HCT116 (cell line): ENCODE results near the gene IL11. TPM values are rescaled to one million over a fixed set of nuclear protein-coding genes. Genes with fewer than 3 reads are reported as not detected.

Experiments
- ATAC-seq: fragments of 200-7000 bp; cut with Tn5 transposase; 2 replicates; pipeline ENCODE4 v1.9.1; 2020; ENCODE audit warnings: mild to moderate bottlenecking, moderate library complexity
- BruUV-seq: library from RNA; stranded (reverse); fragments of 400-500 nt; replicated peaks from 2 replicates; lab custom pipeline; 2021; lab: Mats Ljungman, UMichigan
- CTCF ChIA-PET: fragments of 300-600 bp; sonication (Branson Sonifier 250); formaldehyde crosslinking; loops from one replicate; lab custom pipeline; 2021; ENCODE audit warnings: antibody characterized with exemption; lab: Charles Lee
- POLR2A ChIA-PET: fragments of 300-600, 350-600 bp; sonication (Branson Sonifier 250); formaldehyde crosslinking; loops from one replicate; lab custom pipeline; 2021; ENCODE audit warnings: antibody characterized with exemption; lab: Charles Lee
- RAD21 ChIA-PET, 2 experiments: fragments of 300-600 bp; sonication (Branson Sonifier 250); formaldehyde crosslinking; loops; one replicate each; lab custom pipeline; 2023; ENCODE audit warnings: low total read pairs in 2 of 2; ENCODE audit not compliant: uncharacterized antibody in 2 of 2, unreplicated experiment in 2 of 2, low non-redundant PET in 1 of 2; lab: Charles Lee
- DNase-seq: peaks from one replicate; pipeline ENCODE4 v3.0.0-alpha.2; 2010; ENCODE audit warnings: low read depth, low spot score
- H2AFZ ChIP-seq: fragments of 200-600 bp; shearing (Covaris generic), sonication (generic); 2 replicates; pipeline ENCODE4 v1.6.1; 2017; ENCODE audit warnings: low read depth, mixed run types, mixed read lengths, antibody characterized with exemption, low read length; ENCODE audit not compliant: poor library complexity, severe bottlenecking
- H3K27ac ChIP-seq: 2 replicates; pipeline ENCODE4 v1.5.1; 2012; ENCODE audit warnings: low read depth, low read length
- H3K27me3 ChIP-seq: fragments of 200-600 bp; sonication (generic); 2 replicates; pipeline ENCODE4 v1.6.1; 2016; ENCODE audit warnings: mixed run types, low read length, mixed read lengths; ENCODE audit not compliant: insufficient read depth
- H3K36me3 ChIP-seq, 2 experiments: fragments of 200-500 bp in 1 of 2; fragments of 200-600 bp in 1 of 2; sonication (Bioruptor generic) in 1 of 2; sonication (generic) in 1 of 2; 2 replicates each; pipeline versions ENCODE4 v1.5.1 to v1.6.1; 2014 to 2016; ENCODE audit warnings: low read length in 2 of 2, inconsistent platforms in 1 of 2, mixed read lengths in 1 of 2, mixed run types in 1 of 2; ENCODE audit not compliant: insufficient read depth in 2 of 2, control insufficient read depth in 1 of 2
- H3K4me1 ChIP-seq, 2 experiments: fragments of 200-600 bp in 1 of 2; sonication (generic) in 1 of 2; 2 replicates each; pipeline versions ENCODE4 v1.5.1 to v1.6.1; 2012 to 2017; ENCODE audit warnings: low read length in 2 of 2, inconsistent platforms in 1 of 2, mild to moderate bottlenecking in 1 of 2, mixed read lengths in 1 of 2, mixed run types in 1 of 2, moderate library complexity in 1 of 2; ENCODE audit not compliant: insufficient read depth in 2 of 2, control insufficient read depth in 1 of 2
- H3K4me2 ChIP-seq: fragments of 200-600 bp; sonication (generic); 2 replicates; pipeline ENCODE4 v1.6.1; 2017; ENCODE audit warnings: mixed run types, low read length, mixed read lengths
- H3K4me3 ChIP-seq, 2 experiments: fragments of 200-600 bp in 1 of 2; sonication (generic) in 1 of 2; replicated peaks in 1 of 2; 2 replicates each; pipeline ENCODE4 v1.5.1; 2011 to 2016; ENCODE audit warnings: low read length in 2 of 2, control low read depth in 1 of 2, low read depth in 1 of 2, mild to moderate bottlenecking in 1 of 2, mixed read lengths in 1 of 2, mixed run types in 1 of 2
- H3K79me2 ChIP-seq: fragments of 200-600 bp; sonication (generic); 2 replicates; pipeline ENCODE4 v1.6.1; 2017; ENCODE audit warnings: mild to moderate bottlenecking, mixed run types, low read length, moderate library complexity, mixed read lengths; ENCODE audit not compliant: insufficient read depth
- H3K9ac ChIP-seq: fragments of 200-600 bp; sonication (generic); 2 replicates; pipeline ENCODE4 v1.6.1; 2016; ENCODE audit warnings: low read length, mixed read lengths
- H3K9me2 ChIP-seq: fragments of 200-600 bp; sonication (generic), shearing (Covaris generic); 2 replicates; pipeline ENCODE4 v1.6.1; 2017; ENCODE audit warnings: mixed run types, mild to moderate bottlenecking, moderate library complexity; ENCODE audit not compliant: insufficient read depth
- H3K9me3 ChIP-seq, 2 experiments: fragments of 200-500 bp in 1 of 2; fragments of 200-600 bp in 1 of 2; sonication (Bioruptor generic) in 1 of 2; sonication (generic) in 1 of 2; 2 replicates each; pipeline ENCODE4 v1.6.1; 2014 to 2017; ENCODE audit warnings: low read length in 2 of 2, mixed read lengths in 2 of 2, inconsistent platforms in 1 of 2, low read depth in 1 of 2, mild to moderate bottlenecking in 1 of 2, mixed run types in 1 of 2, moderate library complexity in 1 of 2; ENCODE audit not compliant: control insufficient read depth in 1 of 2, insufficient read depth in 1 of 2
- H4K20me1 ChIP-seq: fragments of 200-600 bp; sonication (generic), shearing (Covaris generic); 2 replicates; pipeline ENCODE4 v1.6.1; 2017; ENCODE audit warnings: mixed run types, mild to moderate bottlenecking, moderate library complexity; ENCODE audit not compliant: insufficient read depth
- CBX3 ChIP-seq: IDR thresholded peaks from 2 replicates; pipeline ENCODE4 v1.6.1; 2012; ENCODE audit warnings: low read depth
- CEBPB ChIP-seq: IDR thresholded peaks from 2 replicates; pipeline ENCODE4 v1.6.1; 2012; ENCODE audit warnings: low read depth
- EGR1 ChIP-seq: IDR thresholded peaks from 2 replicates; pipeline ENCODE4 v1.6.1; 2012; ENCODE audit warnings: low read depth
- JUND ChIP-seq: IDR thresholded peaks from 2 replicates; pipeline ENCODE4 v1.6.1; 2012
- POLR2A ChIP-seq: IDR thresholded peaks from 2 replicates; pipeline ENCODE4 v1.7.0; 2011; ENCODE audit warnings: borderline replicate concordance; ENCODE audit not compliant: insufficient read depth, insufficient read length; ENCODE audit errors: extremely low read depth
- POLR2AphosphoS5 ChIP-seq: IDR thresholded peaks from 2 replicates; pipeline ENCODE4 v1.6.1; 2011; ENCODE audit warnings: mild to moderate bottlenecking, low read depth, low read length, moderate library complexity
- SIN3A ChIP-seq: IDR thresholded peaks from 2 replicates; pipeline ENCODE4 v1.6.1; 2012; ENCODE audit warnings: low read depth
- SP1 ChIP-seq: IDR thresholded peaks from 2 replicates; pipeline ENCODE4 v1.6.1; 2012; ENCODE audit warnings: low read depth
- SRF ChIP-seq: IDR thresholded peaks from 2 replicates; pipeline ENCODE4 v1.6.1; 2012; ENCODE audit warnings: low read depth
- TCF7L2 ChIP-seq: IDR thresholded peaks from 2 replicates; pipeline ENCODE4 v1.7.0; 2011; ENCODE audit warnings: borderline replicate concordance, inconsistent platforms; ENCODE audit not compliant: insufficient read depth, insufficient read length; ENCODE audit errors: extremely low read depth
- YY1 ChIP-seq: IDR thresholded peaks from 2 replicates; pipeline ENCODE4 v1.6.1; 2011; ENCODE audit warnings: low read length, low read depth, moderate library complexity, mild to moderate bottlenecking; ENCODE audit not compliant: insufficient replicate concordance; ENCODE audit errors: extremely low read depth
- ZFX ChIP-seq: fragments of 450-650 bp; IDR thresholded peaks from 2 replicates; pipeline ENCODE4 v1.6.1; 2017
- ZNF274 ChIP-seq: fragments of 200-500 bp; sonication (Bioruptor generic); IDR thresholded peaks from 2 replicates; pipeline ENCODE4 v1.6.1; 2014; ENCODE audit warnings: mild to moderate bottlenecking, low read depth, low read length, inconsistent platforms
- intact Hi-C: fragments of 100-400 bp; cut with micrococcal nuclease; formaldehyde crosslinking; loops from 2 replicates; pipeline ENCODE4 v1.10.0; 2022
- total RNA-seq: library from RNA; stranded (reverse); gene quantifications from one replicate; pipeline ENCODE4 v1.2.1, GENCODE V29; 2021; ENCODE audit not compliant: unreplicated experiment
- TF ChIP-seq, protein P1 (sequence below): IDR thresholded peaks from 2 replicates; pipeline ENCODE4 v1.6.1; 2011; ENCODE audit warnings: mild to moderate bottlenecking, low read length, moderate library complexity; ENCODE audit not compliant: insufficient replicate concordance; ENCODE audit errors: extremely low read depth
- TF ChIP-seq, protein P2 (sequence below): IDR thresholded peaks from 2 replicates; pipeline ENCODE4 v1.6.1; 2012; ENCODE audit warnings: low read depth
- TF ChIP-seq, protein P3 (sequence below), 3 experiments: fragments of 200-600 bp in 1 of 3; sonication (generic) in 1 of 3; IDR thresholded peaks in 2 of 3; conservative IDR thresholded peaks in 1 of 3; 2 replicates each; pipeline ENCODE4 v1.5.1; 2012 to 2017; ENCODE audit warnings: low read depth in 2 of 3, low read length in 2 of 3, antibody characterized with exemption in 1 of 3, borderline replicate concordance in 1 of 3, control low read depth in 1 of 3, mild to moderate bottlenecking in 1 of 3, mixed read lengths in 1 of 3, mixed run types in 1 of 3, moderate library complexity in 1 of 3; ENCODE audit not compliant: insufficient read depth in 1 of 3
- TF ChIP-seq, protein P4 (sequence below): IDR thresholded peaks from 2 replicates; pipeline ENCODE4 v1.6.1; 2012

Gene IL11
- total RNA-seq, 1 experiment from 2014 or later: 2.8 TPM

DNA sequence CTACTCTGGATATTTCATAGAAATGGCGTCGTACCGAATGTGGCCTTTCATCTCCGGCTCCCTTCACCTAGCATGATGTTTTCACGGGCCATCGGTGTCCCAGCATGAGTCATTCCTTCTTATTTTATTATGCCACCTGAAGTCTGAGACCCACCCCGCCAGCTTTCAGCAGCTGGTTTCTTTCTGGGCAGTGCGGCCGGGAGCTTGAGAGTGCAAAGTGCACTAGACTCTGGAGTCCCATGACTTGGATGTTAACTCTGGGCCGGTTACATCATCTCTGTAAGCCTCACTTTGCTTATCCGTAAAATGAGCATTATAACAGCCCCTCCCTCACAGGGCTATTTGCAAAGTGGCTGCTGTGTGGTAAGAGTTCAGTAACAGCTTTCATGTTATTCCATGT is 36.4 kb downstream of the IL11 start:
- Histone ChIP-seq H3K4me2 (no peak overlapping the region), H3K9me3 (no peaks in the 10 kb centered on the region), H4K20me1 (no peaks in the 10 kb centered on the region), H3K79me2 (no peaks in the 10 kb centered on the region), H3K9me2 (no peaks in the 10 kb centered on the region), H3K4me3 (no peak overlapping the region), H3K27me3 (no peaks in the 10 kb centered on the region), H3K36me3 (no peaks in the 10 kb centered on the region), H3K4me1 (peaks cover 7 to 28% of the 10 kb centered on the region in 2 experiments), H2AFZ (no peak overlapping the region), H3K27ac (no peak overlapping the region), H3K9ac (no peak overlapping the region)
- intact Hi-C loops: no loop called here
- TF ChIP-seq, protein P1, sequence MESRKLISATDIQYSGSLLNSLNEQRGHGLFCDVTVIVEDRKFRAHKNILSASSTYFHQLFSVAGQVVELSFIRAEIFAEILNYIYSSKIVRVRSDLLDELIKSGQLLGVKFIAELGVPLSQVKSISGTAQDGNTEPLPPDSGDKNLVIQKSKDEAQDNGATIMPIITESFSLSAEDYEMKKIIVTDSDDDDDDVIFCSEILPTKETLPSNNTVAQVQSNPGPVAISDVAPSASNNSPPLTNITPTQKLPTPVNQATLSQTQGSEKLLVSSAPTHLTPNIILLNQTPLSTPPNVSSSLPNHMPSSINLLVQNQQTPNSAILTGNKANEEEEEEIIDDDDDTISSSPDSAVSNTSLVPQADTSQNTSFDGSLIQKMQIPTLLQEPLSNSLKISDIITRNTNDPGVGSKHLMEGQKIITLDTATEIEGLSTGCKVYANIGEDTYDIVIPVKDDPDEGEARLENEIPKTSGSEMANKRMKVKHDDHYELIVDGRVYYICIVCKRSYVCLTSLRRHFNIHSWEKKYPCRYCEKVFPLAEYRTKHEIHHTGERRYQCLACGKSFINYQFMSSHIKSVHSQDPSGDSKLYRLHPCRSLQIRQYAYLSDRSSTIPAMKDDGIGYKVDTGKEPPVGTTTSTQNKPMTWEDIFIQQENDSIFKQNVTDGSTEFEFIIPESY: no peak
- TF ChIP-seq, protein P2, sequence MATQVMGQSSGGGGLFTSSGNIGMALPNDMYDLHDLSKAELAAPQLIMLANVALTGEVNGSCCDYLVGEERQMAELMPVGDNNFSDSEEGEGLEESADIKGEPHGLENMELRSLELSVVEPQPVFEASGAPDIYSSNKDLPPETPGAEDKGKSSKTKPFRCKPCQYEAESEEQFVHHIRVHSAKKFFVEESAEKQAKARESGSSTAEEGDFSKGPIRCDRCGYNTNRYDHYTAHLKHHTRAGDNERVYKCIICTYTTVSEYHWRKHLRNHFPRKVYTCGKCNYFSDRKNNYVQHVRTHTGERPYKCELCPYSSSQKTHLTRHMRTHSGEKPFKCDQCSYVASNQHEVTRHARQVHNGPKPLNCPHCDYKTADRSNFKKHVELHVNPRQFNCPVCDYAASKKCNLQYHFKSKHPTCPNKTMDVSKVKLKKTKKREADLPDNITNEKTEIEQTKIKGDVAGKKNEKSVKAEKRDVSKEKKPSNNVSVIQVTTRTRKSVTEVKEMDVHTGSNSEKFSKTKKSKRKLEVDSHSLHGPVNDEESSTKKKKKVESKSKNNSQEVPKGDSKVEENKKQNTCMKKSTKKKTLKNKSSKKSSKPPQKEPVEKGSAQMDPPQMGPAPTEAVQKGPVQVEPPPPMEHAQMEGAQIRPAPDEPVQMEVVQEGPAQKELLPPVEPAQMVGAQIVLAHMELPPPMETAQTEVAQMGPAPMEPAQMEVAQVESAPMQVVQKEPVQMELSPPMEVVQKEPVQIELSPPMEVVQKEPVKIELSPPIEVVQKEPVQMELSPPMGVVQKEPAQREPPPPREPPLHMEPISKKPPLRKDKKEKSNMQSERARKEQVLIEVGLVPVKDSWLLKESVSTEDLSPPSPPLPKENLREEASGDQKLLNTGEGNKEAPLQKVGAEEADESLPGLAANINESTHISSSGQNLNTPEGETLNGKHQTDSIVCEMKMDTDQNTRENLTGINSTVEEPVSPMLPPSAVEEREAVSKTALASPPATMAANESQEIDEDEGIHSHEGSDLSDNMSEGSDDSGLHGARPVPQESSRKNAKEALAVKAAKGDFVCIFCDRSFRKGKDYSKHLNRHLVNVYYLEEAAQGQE: no peak
- TF ChIP-seq, protein P3, sequence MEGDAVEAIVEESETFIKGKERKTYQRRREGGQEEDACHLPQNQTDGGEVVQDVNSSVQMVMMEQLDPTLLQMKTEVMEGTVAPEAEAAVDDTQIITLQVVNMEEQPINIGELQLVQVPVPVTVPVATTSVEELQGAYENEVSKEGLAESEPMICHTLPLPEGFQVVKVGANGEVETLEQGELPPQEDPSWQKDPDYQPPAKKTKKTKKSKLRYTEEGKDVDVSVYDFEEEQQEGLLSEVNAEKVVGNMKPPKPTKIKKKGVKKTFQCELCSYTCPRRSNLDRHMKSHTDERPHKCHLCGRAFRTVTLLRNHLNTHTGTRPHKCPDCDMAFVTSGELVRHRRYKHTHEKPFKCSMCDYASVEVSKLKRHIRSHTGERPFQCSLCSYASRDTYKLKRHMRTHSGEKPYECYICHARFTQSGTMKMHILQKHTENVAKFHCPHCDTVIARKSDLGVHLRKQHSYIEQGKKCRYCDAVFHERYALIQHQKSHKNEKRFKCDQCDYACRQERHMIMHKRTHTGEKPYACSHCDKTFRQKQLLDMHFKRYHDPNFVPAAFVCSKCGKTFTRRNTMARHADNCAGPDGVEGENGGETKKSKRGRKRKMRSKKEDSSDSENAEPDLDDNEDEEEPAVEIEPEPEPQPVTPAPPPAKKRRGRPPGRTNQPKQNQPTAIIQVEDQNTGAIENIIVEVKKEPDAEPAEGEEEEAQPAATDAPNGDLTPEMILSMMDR (IDR thresholded peaks at IDR 0.05 in 2 of 3, conservative IDR thresholded peaks at IDR 0.05 in 1 of 3; ENCODE audit: borderline replicate concordance in 1 of 3, insufficient read depth in 1 of 3, low read depth in 2 of 3, low read length in 2 of 3): no peak
- TF ChIP-seq POLR2A (no peak), JUND (no peak), SRF (no peak), ZFX (no peak), SP1 (no peak), TCF7L2 (no peak), YY1 (no peak), POLR2AphosphoS5 (no peak), SIN3A (no peak), EGR1 (no peak), CEBPB (no peak), CBX3 (no peak), ZNF274 (no peak)
- TF ChIP-seq, protein P4, sequence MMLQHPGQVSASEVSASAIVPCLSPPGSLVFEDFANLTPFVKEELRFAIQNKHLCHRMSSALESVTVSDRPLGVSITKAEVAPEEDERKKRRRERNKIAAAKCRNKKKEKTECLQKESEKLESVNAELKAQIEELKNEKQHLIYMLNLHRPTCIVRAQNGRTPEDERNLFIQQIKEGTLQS: no peak
- no peak for DNase-seq
- no TSS peak for BruUV-seq
- no peak for ATAC-seq
- RAD21 ChIA-PET: no interaction called here
- POLR2A ChIA-PET: no interaction called here
- CTCF ChIA-PET: no interaction called here
